ENCODE results near the gene ASCC3.

The ASCC3 gene

DNA sequence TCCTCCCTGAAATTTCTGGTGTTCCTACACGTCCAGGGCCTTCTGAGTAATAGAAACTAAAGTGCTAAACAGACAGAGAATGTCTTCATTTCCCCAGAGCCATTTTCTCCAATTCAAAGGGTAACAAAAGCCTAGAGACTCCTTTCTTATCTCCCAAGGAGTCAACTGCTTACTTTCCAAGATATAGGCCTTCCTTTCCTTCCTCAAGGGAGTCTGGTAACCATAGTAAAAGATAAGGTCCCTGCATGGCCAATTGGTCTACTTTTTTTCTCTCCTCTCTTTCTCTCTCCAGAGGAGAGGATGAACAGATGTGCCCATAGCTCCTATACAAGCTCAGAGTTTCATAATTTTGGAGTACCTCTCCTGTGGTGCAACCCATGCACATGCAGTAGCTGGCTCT lies 185.7 kb downstream of the ASCC3 start:
- peaks cover 9% of the 10 kb centered on the region for H3K36me3 ChIP-seq (ENCODE audit: low read depth)
- H3K4me3 ChIP-seq (ENCODE audit: severe bottlenecking) = no peak overlapping the region
- no peaks in the 10 kb centered on the region for H3K27me3 ChIP-seq (ENCODE audit: insufficient read depth, poor library complexity, severe bottlenecking)
- no peaks in the 10 kb centered on the region for H3K9me3 ChIP-seq (ENCODE audit: severe bottlenecking)
- DNase-seq (ENCODE audit: low spot score) (no peak), ATAC-seq (ENCODE audit: low read depth) (no peak)
- TF ChIP-seq, protein P1, sequence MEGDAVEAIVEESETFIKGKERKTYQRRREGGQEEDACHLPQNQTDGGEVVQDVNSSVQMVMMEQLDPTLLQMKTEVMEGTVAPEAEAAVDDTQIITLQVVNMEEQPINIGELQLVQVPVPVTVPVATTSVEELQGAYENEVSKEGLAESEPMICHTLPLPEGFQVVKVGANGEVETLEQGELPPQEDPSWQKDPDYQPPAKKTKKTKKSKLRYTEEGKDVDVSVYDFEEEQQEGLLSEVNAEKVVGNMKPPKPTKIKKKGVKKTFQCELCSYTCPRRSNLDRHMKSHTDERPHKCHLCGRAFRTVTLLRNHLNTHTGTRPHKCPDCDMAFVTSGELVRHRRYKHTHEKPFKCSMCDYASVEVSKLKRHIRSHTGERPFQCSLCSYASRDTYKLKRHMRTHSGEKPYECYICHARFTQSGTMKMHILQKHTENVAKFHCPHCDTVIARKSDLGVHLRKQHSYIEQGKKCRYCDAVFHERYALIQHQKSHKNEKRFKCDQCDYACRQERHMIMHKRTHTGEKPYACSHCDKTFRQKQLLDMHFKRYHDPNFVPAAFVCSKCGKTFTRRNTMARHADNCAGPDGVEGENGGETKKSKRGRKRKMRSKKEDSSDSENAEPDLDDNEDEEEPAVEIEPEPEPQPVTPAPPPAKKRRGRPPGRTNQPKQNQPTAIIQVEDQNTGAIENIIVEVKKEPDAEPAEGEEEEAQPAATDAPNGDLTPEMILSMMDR (IDR thresholded peaks at IDR 0.05; ENCODE audit: poor library complexity, severe bottlenecking) = no peak
- no peaks in the 10 kb centered on the region for H3K4me1 ChIP-seq (ENCODE audit: insufficient read depth, poor library complexity, severe bottlenecking)
- H3K27ac ChIP-seq (ENCODE audit: poor library complexity, severe bottlenecking) = no peak overlapping the region

DNA sequence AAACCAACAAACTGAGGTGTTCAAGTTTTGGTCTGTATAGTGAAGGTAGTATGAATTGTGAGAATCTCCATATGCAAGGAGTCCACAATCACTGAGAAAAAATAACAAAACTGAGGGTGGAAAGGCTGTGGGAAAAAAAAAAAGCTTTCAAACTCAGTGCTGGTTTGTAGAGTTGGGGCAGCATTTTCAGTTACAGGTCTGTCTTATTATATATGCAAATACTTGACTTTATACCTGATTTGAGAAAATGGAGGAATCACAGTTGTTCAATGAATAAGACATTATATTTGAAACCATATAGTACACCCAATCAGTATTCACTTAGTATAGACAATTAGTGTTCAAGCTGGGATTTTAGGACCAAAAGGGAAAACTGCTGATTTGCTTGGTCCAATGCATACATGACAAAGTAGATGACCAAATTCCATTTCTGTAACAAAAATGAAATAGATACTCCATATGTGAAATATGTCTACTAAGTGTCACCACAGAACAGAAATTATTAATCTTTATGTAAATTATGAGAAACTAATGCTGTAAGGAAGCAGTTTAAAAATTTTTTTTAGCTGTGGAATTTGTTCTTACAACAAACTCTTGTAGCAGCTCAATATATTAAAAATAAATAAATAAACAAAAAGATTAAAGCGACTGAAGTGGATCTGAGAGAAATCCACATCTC lies 187.7 kb downstream of the ASCC3 start:
- DNase-seq (ENCODE audit: low spot score) = no peak
- H3K36me3 ChIP-seq (ENCODE audit: low read depth) = peaks cover 3% of the 10 kb centered on the region; the same call in 1 of the 2 replicates
- no peak overlapping the region for H3K27ac ChIP-seq (ENCODE audit: poor library complexity, severe bottlenecking)
- no peaks in the 10 kb centered on the region for H3K4me1 ChIP-seq (ENCODE audit: insufficient read depth, poor library complexity, severe bottlenecking)
- H3K9me3 ChIP-seq (ENCODE audit: severe bottlenecking) = no peaks in the 10 kb centered on the region
- H3K4me3 ChIP-seq (ENCODE audit: severe bottlenecking) = no peak overlapping the region
- no peak for ATAC-seq (ENCODE audit: low read depth)
- TF ChIP-seq, protein P1 (IDR thresholded peaks at IDR 0.05; ENCODE audit: poor library complexity, severe bottlenecking) = no peak
- H3K27me3 ChIP-seq (ENCODE audit: insufficient read depth, poor library complexity, severe bottlenecking) = no peaks in the 10 kb centered on the region

DNA sequence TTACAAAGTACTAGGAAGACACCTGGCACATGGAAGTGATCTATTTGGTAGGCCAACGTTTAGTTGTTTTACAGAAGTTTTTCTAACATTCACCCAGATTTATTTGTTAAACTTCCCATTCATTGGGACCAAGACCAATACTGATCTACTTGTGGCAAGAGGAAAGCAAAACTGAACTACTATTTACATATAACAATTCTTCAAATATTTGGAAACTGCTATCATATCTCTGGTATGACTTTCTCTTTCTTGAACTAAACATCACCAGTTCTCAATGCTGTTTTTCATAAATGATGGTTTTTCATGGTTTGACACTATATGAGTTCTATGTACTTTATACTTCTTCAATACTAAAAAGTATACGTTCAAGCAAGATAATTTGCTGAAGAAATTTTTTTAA lies 189.2 kb downstream of the ASCC3 start:
- Histone ChIP-seq H3K4me3 (ENCODE audit: severe bottlenecking) (no peak overlapping the region), H3K36me3 (ENCODE audit: low read depth) (peaks cover 3% of the 10 kb centered on the region; the same call in 1 of the 2 replicates), H3K4me1 (ENCODE audit: insufficient read depth, poor library complexity, severe bottlenecking) (no peaks in the 10 kb centered on the region), H3K27ac (ENCODE audit: poor library complexity, severe bottlenecking) (no peak overlapping the region), H3K27me3 (ENCODE audit: insufficient read depth, poor library complexity, severe bottlenecking) (no peaks in the 10 kb centered on the region), H3K9me3 (ENCODE audit: severe bottlenecking) (no peaks in the 10 kb centered on the region)
- TF ChIP-seq, protein P1 (IDR thresholded peaks at IDR 0.05; ENCODE audit: poor library complexity, severe bottlenecking) = no peak
- DNase-seq (ENCODE audit: low spot score) = no peak
- ATAC-seq (ENCODE audit: low read depth) = no peak

DNA sequence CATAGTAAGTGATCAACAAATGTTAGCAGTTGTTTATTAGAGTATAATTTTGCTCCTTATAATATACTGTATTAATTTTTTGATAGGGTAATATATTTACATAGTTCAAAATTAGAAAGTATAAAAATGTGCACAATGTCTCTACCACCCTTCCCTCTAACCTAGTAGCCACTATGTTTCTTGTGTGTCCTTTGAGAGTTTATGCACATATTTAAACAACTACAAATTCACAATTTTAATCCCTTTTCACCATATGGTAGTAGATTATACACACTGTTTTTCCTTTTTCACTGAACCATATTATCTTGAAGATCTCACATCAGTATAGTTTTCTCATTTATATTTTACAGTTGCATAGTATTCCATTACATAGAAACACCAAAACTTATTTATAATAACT lies 194.9 kb downstream of the ASCC3 start:
- H3K4me3 ChIP-seq (ENCODE audit: severe bottlenecking) = no peak overlapping the region
- TF ChIP-seq, protein P1 (IDR thresholded peaks at IDR 0.05; ENCODE audit: poor library complexity, severe bottlenecking) = no peak
- no peaks in the 10 kb centered on the region for H3K9me3 ChIP-seq (ENCODE audit: severe bottlenecking)
- no peaks in the 10 kb centered on the region for H3K4me1 ChIP-seq (ENCODE audit: insufficient read depth, poor library complexity, severe bottlenecking)
- H3K27ac ChIP-seq (ENCODE audit: poor library complexity, severe bottlenecking) = no peak overlapping the region
- H3K27me3 ChIP-seq (ENCODE audit: insufficient read depth, poor library complexity, severe bottlenecking) = no peaks in the 10 kb centered on the region
- peaks cover 10% of the 10 kb centered on the region; the same call in 1 of the 2 replicates for H3K36me3 ChIP-seq (ENCODE audit: low read depth)
- DNase-seq (ENCODE audit: low spot score) (no peak), ATAC-seq (ENCODE audit: low read depth) (no peak)

DNA sequence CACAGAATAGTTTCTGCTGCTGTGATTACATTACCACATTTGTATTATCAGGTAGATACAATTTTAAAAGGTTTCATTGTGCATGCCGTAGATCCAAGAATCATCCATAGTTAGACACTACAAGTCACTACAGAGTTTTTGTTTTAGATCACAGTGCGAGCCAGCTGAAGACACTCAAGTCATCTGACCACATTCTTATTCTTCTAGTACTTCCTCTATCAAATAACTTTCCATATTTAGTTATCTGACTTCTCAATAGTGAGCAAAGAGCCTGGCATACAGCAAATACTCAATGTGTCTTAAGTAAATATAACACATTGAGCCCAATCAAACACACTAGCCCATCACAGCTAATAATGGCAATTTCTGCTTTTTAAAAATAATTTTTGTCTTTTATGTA lies 195.4 kb downstream of the ASCC3 start:
- TF ChIP-seq, protein P1 (IDR thresholded peaks at IDR 0.05; ENCODE audit: poor library complexity, severe bottlenecking) = no peak
- H3K4me1 ChIP-seq (ENCODE audit: insufficient read depth, poor library complexity, severe bottlenecking) = no peaks in the 10 kb centered on the region
- no peaks in the 10 kb centered on the region for H3K9me3 ChIP-seq (ENCODE audit: severe bottlenecking)
- H3K4me3 ChIP-seq (ENCODE audit: severe bottlenecking) = no peak overlapping the region
- peaks cover 10% of the 10 kb centered on the region; the same call in 1 of the 2 replicates for H3K36me3 ChIP-seq (ENCODE audit: low read depth)
- ATAC-seq (ENCODE audit: low read depth) = no peak
- no peaks in the 10 kb centered on the region for H3K27me3 ChIP-seq (ENCODE audit: insufficient read depth, poor library complexity, severe bottlenecking)
- no peak for DNase-seq (ENCODE audit: low spot score)
- H3K27ac ChIP-seq (ENCODE audit: poor library complexity, severe bottlenecking) = no peak overlapping the region
